Measurements from ENCODE around the gene XPOT.

XPOT gene

GRCh38 chr12:64428956-64429355, 24.8 kb downstream of the XPOT start:
- DNase-seq = no peak

DNA sequence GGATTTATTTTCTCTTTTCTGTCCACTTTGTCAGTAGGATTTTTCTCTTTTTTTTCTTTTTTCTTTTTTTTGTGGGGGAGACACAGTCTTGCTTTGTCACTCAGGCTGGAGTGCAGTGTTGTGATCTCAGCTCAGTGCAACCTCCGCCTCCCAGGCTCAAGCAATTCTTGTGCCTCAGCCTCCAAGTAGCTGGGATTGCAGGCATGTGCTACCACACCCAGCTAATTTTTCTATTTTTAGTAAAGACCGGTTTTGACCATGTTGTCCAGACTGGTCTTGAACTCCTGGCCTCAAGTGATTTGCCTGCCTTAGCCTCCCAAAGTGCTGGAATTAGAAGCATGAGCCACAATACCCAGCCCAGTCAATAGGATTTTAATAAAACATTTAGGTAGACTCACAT, 26.7 kb downstream of the XPOT start:
- no peak for DNase-seq

DNA sequence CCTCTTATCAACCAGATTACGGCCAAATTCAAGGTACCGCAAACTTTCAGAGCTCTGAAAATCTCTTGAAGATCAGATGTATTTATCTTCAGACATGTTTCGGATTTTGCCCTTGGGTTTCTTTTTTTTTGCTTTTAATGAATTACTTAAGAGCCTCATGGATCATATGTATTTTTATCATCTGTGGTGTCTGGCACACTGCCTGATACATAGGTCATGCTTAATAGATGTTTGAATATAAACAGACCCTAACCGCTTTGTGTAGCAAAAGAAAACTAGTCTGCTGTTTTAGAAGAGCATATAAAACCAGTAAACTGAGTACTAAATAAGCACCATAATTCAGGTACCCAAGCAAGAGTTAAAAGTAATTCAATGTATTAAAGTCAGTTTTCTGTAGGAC, 27.6 kb downstream of the XPOT start:
- DNase-seq = no peak

DNA sequence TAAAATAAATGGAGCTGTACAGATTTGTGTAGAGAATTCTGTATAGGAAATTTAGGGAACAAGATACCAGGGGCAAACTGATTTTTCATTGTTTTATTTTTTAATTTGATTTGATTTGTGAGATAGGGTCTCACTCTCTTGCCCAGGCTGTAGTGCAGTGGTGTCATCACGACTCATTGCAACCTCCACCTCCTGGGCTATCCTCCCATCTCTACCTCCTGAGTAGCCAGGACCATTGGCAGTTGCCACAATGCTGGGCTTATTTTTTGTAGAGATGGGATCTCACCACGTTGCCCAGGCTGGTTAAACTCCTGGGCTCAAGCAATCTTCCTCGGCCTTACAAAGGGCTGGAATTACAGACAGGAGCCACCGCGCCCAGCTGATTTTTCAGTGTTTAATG, 29.7 kb downstream of the XPOT start:
- DNase-seq = no peak

DNA sequence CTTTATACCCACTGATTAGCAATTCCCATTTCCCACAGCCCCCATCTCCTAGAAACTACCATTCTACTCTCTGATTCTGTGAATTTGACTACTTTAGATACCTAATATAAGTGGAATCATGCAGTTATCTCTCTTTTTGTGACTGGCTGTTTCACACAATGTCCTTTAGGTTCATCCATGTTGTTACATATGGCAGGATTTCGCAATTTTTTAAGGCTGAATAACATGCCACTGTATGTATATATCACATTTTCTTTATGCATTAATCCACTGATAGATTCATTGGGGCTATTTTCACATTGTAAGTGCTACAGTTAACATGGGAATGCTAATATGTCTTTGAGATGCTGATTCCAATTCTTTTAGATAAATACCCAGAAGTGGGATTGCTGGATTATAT, 35.9 kb downstream of the XPOT start:
- DNase-seq = no peak

- no peak for DNase-seq
These were observed 41.3 kb downstream of the XPOT start for GRCh38 chr12:64445490-64445889.

DNA sequence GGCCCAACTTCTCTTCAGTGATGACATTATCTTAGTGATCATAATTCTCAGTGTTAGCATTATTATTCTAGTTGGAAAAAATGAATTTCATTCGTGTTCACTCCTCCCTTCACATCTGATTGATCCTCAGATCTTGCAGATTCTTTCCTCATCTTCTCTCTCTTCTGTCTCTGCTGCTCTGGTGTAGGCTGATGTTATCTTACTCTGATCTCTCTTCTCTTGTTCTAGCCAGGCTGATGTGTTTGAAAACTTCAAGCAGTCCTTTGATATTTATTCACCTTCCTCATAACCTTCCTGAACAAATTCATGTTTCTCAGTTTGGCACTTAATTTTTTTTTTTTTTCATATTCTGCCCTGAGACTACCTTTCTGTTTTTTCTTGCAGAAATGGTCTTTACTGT, 42.1 kb downstream of the XPOT start:
- DNase-seq = no peak

GRCh38 chr12:64450057-64450640, 46.0 kb downstream of the XPOT start:
- DNase-seq = no peak

DNA sequence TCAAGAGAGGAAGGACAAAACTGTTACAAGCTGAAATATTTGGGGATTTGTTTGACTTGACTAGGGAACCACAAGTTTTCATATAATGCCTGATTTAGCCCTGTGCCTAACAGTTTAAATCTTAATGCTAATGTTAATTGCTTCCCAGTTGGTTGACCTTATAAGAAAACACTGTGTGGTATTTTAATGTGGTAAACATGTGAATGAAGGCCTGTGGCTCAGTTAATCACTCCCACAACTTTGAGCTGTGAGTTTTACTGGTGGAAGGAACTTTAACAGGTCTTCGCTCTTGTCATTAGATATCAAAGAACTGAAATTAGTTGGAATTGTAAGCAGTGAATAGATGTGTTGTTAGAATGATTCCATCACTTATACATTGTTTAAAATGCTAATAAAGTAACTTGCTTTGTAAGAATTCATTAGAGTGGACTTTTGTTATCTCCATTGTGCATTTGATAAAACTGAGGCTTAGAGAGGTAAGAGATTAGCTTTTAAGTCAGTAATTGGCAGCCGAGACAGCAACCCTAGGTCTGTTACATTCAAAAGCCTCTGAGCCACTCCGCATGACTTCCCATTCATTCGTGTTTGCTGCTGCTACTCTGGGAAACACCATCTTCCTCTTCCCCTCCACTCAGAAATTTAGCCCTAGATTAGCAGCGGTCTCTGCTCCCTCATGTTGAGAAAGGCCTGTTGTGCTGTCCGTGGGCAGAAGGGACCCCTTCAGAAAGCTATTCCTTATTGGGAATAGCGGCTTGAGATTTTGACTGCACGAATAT, 46.7 kb downstream of the XPOT start:
- DNase-seq = no peak

- peak; percentile 71 for DNase-seq
These were observed 47.7 kb downstream of the XPOT start, which contains the start of gene TBK1 for GRCh38 chr12:64451687-64452558. TSS of gene TBK1 (plus strand) at chr12:64452120. CDS start at chr12:64455871, 3,751 bp downstream.

DNA sequence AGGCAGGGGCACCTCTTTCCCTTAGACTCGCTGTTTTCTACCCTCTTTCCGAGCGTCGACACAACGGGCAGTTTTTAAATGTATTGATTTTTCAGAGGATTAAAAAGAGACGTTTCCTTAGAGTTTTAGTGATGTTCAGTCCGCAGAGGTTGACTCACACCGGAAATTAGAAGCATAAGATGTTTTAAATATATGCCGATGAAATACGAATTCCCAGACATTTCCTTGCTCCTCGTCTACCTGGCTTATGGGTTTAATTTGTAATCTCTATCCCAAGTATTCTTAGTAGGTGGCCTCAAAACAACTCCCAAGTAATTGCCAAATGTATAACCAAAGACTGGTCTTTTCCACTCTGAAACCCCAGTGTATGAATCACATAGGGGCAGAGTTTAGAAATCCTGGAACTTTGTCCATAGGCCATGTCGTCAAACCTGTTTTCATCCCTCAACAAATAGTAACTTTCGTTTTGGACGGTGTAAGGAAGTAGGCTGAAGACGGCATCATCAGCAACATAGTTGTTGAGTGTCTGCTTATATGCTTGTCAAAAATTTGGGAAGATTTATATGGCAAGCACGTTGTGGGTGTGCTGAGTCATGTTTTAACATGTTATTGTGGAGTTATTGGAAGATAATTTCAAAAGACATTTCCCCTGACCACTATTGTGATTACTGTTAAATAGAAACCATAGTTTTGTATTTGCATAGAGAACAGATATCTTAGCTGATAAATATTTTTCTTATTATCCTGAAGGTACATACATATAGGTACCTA, 48.6 kb downstream of the XPOT start:
- peak; percentile 45 for DNase-seq

- no peak for DNase-seq
These were observed 51.3 kb downstream of the XPOT start for GRCh38 chr12:64455506-64455905.

GRCh38 chr12:64456119-64456518, 51.9 kb downstream of the XPOT start:
- DNase-seq = peak; percentile 37

GRCh38 chr12:64457032-64457431, 52.8 kb downstream of the XPOT start:
- peak; percentile 51 for DNase-seq

GRCh38 chr12:64457466-64457865, 53.3 kb downstream of the XPOT start:
- DNase-seq = no peak

DNA sequence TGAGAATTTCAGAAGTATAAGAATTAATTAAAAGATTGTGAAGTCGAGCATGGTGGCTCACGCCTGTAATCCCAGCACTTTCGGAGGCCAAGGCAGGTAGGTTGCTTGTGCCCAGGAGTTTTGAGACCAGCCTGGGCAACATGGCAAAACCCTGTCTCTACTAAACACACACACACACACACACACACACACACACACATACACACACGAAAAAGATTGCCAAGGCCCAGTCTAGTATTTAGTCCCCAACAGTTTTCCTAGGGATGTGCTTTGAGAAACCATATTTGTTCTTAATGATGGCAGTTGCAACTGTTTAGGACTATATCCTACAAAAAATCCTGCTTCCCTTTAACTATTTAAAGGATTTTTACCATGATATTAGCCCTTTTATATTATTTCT, 53.7 kb downstream of the XPOT start:
- no peak for DNase-seq

DNA sequence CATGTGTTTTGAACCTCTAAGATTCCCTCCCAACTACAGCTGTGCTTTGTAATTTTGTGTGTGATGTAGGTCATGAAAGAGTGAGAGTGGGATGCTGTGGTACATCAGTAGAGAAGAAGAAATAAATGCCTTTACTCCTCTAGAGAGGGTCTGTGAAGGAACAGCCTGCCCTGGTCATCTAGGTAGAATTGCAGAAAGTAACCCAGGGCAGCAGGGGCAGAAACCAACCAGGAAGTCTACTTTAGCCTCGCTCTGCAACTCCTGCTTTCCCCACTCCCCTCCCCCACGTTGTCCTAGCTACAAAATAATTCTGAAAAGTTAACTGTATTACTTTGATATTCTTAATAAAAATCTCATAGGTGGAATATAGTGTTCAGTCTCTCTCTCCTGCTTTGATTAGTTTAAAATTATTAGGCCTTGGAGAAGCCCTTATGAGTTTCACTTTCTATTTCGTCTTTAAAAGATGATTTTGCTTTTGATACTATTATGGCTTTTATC, 55.3 kb downstream of the XPOT start:
- DNase-seq = peak; percentile 35

DNA sequence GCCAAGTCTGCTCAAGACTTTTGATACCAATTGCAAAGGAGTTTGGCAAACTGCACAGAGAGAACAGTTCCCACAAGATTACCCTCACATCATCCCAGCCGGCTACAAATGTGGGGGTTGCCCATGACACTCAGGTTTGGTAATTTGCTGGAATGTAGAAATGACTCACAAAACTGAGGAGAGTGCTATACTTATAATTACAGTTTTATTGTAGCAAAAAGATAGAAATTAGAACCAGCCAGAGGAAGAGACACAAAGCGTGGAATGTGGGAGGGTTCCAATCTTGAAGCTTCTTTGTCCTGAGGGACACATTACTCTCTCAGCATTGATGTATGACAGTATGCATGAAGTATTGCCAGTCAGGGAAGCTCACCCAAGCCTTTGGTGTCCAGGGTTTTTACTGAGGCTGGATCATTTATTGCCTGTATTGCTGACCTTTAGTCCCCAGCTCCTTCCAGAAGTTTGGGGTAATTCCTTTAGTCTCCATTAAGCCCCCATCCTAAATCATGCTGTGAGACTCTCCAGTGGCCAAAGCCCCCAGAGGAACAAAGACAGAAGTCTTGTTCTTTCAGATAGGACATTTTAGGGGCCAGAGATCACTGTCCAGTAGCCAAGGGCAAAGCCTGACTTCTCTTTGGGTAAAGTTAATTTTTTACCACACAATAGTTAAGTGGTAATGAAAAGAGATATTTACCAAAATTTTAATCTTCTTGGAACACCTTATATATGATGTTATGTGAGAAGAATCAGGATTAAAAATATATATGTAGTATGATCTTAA, 57.6 kb downstream of the XPOT start:
- DNase-seq = no peak

- DNase-seq = no peak
These were observed 62.0 kb downstream of the XPOT start for GRCh38 chr12:64466178-64466577.

DNA sequence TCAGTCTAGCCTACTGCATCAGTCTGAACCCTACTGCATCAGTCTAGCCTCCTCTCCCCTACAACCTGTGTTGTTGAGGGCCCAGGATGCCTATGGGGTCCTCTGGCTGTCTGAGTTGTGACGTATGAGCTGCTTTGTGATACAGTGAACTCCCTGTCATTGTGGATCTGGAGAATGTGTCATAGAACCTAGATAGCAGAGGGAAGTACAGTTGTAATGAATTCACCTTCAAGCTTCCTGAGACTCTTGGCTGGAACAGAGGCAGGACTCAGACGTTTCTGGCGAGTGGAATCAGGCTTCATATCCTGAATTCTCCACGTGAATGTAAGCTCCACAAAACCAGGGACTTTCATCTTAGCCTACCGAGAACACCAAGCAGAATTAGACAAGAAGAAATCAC, 64.8 kb downstream of the XPOT start:
- DNase-seq = no peak

GRCh38 chr12:64469455-64470142, 65.4 kb downstream of the XPOT start:
- DNase-seq = no peak
